ENCODE data around the gene PTF1A.
"Not testable (repeated sequence)": the region's sequence is repeated elsewhere in the genome, so short reads cannot be mapped to it uniquely, and the experiment has no call there.

Gene PTF1A

DNA sequence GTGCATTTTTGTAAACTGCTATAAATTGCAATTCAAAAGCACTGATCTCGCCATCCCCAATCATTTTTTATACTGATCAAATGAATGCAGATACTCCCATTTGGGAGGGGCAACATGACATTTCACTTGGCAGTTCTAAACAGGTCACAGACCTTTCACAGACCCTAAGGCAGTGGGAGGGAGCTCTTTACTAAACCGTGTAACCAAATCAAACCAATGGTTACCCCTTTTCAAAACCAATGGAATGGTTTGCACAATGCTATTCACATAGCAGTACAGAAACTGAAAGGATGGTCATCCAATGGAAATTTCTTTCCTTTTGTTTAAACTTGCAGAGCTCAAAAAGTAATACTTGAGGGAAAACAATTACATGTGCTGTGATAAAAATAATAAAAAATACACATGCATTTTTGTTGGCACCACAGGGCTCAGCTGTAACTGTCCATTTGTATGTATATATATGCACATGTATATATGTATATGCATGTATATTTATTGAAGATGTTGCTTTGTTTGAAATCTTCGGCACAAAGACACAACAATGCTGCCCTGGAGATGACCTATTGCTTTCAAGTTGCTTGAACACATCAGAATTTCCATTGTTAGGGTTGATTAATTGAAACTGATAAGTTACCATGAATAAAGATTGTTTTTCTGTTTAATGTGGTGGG, 14.0 kb downstream of the PTF1A start:
- DNase-seq: no peak

DNA sequence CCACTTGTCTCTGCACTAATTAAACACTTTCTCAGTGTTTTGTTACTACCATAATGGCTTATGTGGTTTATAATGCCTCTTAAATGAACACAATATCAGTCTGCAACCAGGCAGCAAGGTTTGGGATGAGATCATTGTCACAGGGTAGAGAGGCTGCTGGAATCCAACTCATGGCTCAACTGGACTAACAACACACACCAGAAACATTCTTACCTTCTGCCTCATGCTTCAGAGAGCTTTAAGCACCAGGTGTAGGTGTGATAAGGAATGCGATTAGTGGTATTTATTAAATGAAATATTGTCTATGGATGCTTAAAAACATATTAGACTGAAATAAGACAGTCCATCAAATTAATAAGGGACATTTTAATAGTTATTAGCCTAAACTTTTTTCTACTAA, 25.4 kb downstream of the PTF1A start:
- no peak for DNase-seq

DNA sequence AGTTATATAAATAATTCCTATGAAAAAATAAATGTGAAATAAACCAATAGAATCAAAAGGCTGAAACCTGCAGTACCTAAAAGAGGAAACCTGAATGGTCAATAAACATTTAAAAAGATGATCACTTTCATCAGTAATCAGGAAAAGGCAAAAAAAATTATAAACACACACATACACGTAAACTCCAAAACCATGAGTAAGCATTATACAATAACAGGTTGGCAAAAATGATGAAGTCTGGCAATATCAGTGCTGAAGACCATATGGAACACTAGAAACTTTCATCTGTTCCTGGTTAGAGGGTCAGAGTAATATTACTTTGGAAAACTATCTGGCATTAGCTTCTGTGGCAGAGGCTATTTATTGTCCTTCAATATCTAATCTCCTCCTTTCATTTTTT, 38.5 kb downstream of the PTF1A start:
- DNase-seq: no peak

DNA sequence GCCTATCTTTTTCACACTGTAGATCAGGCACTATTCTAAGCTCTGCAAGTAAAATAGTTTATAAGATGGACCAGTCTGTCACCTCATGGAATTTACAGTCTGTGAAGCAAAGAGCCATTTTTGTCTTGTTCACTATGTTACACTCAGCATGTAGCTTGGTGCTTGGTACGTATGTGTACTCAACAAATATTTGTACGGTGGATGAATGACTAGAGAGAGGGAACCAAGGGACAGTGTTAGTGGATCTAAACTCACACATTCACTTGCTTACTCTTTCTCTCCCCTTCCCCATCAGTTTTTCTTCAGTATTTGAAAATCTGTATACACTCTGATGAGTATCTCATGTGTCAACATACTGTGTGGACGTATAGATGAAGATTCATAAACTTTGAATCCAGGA, 45.9 kb downstream of the PTF1A start:
- DNase-seq: no peak

DNA sequence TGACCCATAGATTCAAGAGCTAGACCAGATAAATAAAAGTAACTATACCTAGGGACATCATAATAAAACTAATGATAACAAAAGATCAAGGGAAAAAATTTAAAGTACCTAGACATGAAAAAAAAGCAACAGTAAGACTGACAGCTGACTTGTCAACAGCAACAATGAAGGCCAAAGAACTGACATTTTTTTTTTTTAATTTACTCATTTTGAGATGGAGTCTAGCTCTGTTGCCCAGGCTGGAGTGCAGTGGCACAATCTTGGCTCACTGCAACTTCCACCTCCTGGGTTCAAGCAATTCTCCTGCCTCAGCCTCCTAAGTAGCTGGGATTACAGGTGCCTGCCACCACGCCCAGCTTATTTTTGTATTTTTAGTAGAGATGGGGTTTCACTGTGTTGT, 49.7 kb downstream of the PTF1A start:
- not testable (repeated sequence) for DNase-seq
